PFSK-1 (cell line): Measurements from ENCODE around the gene CENPT.

Experiments
- FOXP2 ChIP-seq: optimal IDR thresholded peaks from 2 replicates; pipeline ENCODE3; 2011; ENCODE audit warnings: borderline replicate concordance, control low read depth, inconsistent platforms; ENCODE audit not compliant: insufficient read depth; ENCODE audit errors: extremely low read length, extremely low read depth
- POLR2AphosphoS5 ChIP-seq: IDR thresholded peaks from 2 replicates; pipeline ENCODE4 v1.6.1; 2012; ENCODE audit warnings: low read depth, mild to moderate bottlenecking, control low read depth, low read length, moderate library complexity
- REST ChIP-seq, 2 experiments: IDR thresholded peaks; 2 replicates each; pipeline versions ENCODE4 v1.6.1 to v1.8.0; 2011 to 2012; ENCODE audit warnings: low read depth in 2 of 2, low read length in 2 of 2, control low read depth in 1 of 2, inconsistent platforms in 1 of 2, mild to moderate bottlenecking in 1 of 2, moderate library complexity in 1 of 2; ENCODE audit not compliant: insufficient read depth in 1 of 2
- SIN3A ChIP-seq: IDR thresholded peaks from 2 replicates; pipeline ENCODE4 v1.6.1; 2012; ENCODE audit warnings: mild to moderate bottlenecking, low read length, moderate library complexity, borderline replicate concordance; ENCODE audit not compliant: insufficient read depth
- TAF1 ChIP-seq: IDR thresholded peaks from 2 replicates; pipeline ENCODE4 v1.6.1; 2012; ENCODE audit warnings: low read length, control low read depth, borderline replicate concordance; ENCODE audit not compliant: insufficient read depth

DNA sequence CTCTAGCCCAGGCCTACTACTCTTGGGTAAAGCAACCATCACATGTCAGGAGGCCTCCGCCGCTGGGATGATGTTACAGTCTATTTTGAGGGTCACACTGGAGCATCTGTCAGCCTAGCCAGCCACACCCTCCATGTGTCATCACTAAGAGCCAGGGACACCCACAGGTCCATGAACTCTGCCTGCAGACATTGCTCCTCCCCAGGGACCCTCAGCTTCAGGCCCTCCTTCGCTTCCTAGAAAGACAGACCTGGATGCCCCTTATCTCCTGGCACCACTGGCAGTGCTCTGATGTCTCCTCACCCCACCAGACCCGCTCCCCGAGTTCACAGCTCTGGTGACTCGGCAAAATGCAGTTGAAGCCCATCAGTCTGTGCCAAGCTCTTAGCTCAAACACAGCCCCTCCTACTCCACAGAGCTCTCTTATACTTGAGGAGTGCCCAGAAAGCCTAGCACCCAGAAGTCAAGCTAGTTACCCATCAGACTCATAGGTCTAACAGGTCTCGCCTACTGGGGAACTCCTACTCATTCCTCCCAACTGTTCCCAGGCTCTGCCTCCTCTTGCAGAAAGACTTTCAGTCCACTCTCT is 47.1 kb downstream of the CENPT start:
- TF ChIP-seq POLR2AphosphoS5 = no peak
- no peak for TF ChIP-seq SIN3A
- TF ChIP-seq TAF1 = no peak
- TF ChIP-seq REST (IDR thresholded peaks at IDR 0.05; ENCODE audit: insufficient read depth in 1 of 2, low read depth in 2 of 2, low read length in 2 of 2) = no peak
- no peak for TF ChIP-seq FOXP2
